Measurements from ENCODE around the gene OSBPL1A.

Gene OSBPL1A

DNA sequence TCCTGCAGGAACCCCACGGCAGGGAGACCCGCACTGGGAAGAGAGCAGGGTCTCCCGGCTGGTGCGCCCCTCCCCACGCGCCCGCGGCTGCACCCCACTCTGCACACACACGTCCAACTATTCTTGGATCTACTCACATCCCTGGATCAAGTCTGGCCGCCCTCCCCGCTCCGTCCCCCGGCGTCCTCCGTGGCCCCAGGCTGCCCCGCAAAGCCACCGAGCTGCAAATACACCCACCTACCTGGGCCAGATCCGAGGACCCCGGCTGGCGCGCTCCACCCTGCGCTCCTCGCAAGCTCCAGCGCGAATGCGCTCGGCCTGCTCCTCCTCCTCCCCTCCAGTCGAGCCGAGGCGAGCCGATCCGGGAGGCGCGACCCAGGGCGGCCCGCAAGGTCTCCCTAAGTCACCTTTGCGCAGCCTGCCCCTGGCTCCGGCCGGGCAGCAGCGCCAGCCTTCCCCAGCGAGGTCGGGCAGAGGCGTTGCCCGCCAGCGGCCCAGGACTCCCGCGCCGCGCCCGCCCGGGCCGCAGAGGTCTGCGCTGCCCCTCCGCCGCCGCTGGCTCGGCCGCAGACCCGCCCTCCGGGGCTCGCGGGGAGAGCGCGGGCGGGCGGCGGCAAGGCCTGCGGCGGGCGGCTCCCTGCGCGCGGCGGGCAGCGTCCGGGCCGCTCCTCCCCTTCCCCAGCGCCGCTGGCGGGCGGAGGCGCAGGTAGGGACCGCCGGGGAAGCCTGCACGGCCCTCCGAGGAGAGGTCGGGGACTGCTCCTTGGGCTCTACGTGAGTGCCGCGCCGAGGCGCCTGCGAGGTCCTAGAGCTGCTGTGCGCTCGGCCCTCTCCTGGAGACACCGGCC is 126.0 kb downstream of the OSBPL1A start:
- Histone ChIP-seq H3K27ac (replicated peaks) (no peak overlapping the region), H3K27me3 (ENCODE audit: insufficient read depth, poor library complexity, severe bottlenecking) (no peaks in the 10 kb centered on the region), H3K4me3 (replicated peaks; ENCODE audit: insufficient read depth, low read length) (peak overlapping the region; percentile 19)
- TF ChIP-seq POLR2AphosphoS5 (IDR thresholded peaks at IDR 0.05; ENCODE audit: low read depth) (no peak), SPI1 (IDR thresholded peaks at IDR 0.05; ENCODE audit: borderline replicate concordance, low read depth) (no peak), REST (IDR thresholded peaks at IDR 0.05; ENCODE audit: insufficient replicate concordance, low read depth) (no peak), GABPA (IDR thresholded peaks at IDR 0.05; ENCODE audit: low read depth) (no peak)
- TF ChIP-seq, protein P1, sequence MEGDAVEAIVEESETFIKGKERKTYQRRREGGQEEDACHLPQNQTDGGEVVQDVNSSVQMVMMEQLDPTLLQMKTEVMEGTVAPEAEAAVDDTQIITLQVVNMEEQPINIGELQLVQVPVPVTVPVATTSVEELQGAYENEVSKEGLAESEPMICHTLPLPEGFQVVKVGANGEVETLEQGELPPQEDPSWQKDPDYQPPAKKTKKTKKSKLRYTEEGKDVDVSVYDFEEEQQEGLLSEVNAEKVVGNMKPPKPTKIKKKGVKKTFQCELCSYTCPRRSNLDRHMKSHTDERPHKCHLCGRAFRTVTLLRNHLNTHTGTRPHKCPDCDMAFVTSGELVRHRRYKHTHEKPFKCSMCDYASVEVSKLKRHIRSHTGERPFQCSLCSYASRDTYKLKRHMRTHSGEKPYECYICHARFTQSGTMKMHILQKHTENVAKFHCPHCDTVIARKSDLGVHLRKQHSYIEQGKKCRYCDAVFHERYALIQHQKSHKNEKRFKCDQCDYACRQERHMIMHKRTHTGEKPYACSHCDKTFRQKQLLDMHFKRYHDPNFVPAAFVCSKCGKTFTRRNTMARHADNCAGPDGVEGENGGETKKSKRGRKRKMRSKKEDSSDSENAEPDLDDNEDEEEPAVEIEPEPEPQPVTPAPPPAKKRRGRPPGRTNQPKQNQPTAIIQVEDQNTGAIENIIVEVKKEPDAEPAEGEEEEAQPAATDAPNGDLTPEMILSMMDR (IDR thresholded peaks at IDR 0.05; ENCODE audit: insufficient read depth, low read length) = no peak
- DNase-seq (ENCODE audit: low read depth in 1 of 2, low spot score in 1 of 2) = peak in 1 of 2 experiments; percentile 45

DNA sequence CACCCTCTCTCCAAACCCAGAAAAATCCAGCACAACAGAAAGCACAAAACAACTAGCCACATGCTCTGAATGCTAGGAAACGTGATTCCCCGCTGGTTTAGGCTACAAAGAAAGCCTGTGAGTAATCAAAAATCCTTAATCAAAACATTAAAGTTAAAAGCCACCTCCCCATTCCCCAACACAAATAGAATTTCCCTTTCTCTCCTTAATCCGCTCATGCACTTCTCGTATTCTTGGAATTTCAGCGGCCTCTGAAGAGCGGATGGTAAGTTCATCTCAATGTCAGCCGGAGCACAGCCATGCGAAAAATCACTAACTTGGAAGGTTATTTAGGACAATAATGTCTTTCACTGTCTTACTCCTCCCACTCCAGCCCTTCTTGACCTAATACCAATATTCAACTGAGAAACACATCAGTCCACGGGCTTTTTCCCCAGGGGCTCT is 126.7 kb downstream of the OSBPL1A start:
- DNase-seq (ENCODE audit: low read depth in 1 of 2, low spot score in 1 of 2) = no peak
- no peak overlapping the region for H3K27ac ChIP-seq (replicated peaks)
- H3K27me3 ChIP-seq (ENCODE audit: insufficient read depth, poor library complexity, severe bottlenecking) = no peaks in the 10 kb centered on the region
- TF ChIP-seq SPI1 (IDR thresholded peaks at IDR 0.05; ENCODE audit: borderline replicate concordance, low read depth) (no peak), GABPA (IDR thresholded peaks at IDR 0.05; ENCODE audit: low read depth) (no peak), REST (IDR thresholded peaks at IDR 0.05; ENCODE audit: insufficient replicate concordance, low read depth) (no peak), POLR2AphosphoS5 (IDR thresholded peaks at IDR 0.05; ENCODE audit: low read depth) (no peak)
- TF ChIP-seq, protein P1 (IDR thresholded peaks at IDR 0.05; ENCODE audit: insufficient read depth, low read length) = no peak
- H3K4me3 ChIP-seq (replicated peaks; ENCODE audit: insufficient read depth, low read length) = no peak overlapping the region

- Histone ChIP-seq H3K27me3 (ENCODE audit: insufficient read depth, poor library complexity, severe bottlenecking) (no peaks in the 10 kb centered on the region), H3K27ac (replicated peaks) (no peak overlapping the region), H3K4me3 (replicated peaks; ENCODE audit: insufficient read depth, low read length) (no peak overlapping the region)
- TF ChIP-seq GABPA (IDR thresholded peaks at IDR 0.05; ENCODE audit: low read depth) = no peak
- TF ChIP-seq POLR2AphosphoS5 (IDR thresholded peaks at IDR 0.05; ENCODE audit: low read depth) = no peak
- TF ChIP-seq, protein P1 (IDR thresholded peaks at IDR 0.05; ENCODE audit: insufficient read depth, low read length) = no peak
- TF ChIP-seq SPI1 (IDR thresholded peaks at IDR 0.05; ENCODE audit: borderline replicate concordance, low read depth) = no peak
- DNase-seq (ENCODE audit: low read depth in 1 of 2, low spot score in 1 of 2) = no peak
Observed at GRCh38 chr18:24270358-24270936, 127.2 kb downstream of the OSBPL1A start.

Data from HL-60 (cell line).